HCT116 (cell line): Measurements from ENCODE around the gene ALKBH6. TPM values are rescaled to one million over a fixed set of nuclear protein-coding genes. Genes with fewer than 3 reads are reported as not detected.

Experiments
- ATAC-seq: fragments of 200-7000 bp; cut with Tn5 transposase; 2 replicates; pipeline ENCODE4 v1.9.1; 2020; ENCODE audit warnings: mild to moderate bottlenecking, moderate library complexity
- BruUV-seq: library from RNA; stranded (reverse); fragments of 400-500 nt; replicated peaks from 2 replicates; lab custom pipeline; 2021; lab: Mats Ljungman, UMichigan
- CTCF ChIA-PET: fragments of 300-600 bp; sonication (Branson Sonifier 250); formaldehyde crosslinking; loops from one replicate; lab custom pipeline; 2021; ENCODE audit warnings: antibody characterized with exemption; lab: Charles Lee
- POLR2A ChIA-PET: fragments of 300-600, 350-600 bp; sonication (Branson Sonifier 250); formaldehyde crosslinking; loops from one replicate; lab custom pipeline; 2021; ENCODE audit warnings: antibody characterized with exemption; lab: Charles Lee
- RAD21 ChIA-PET, 2 experiments: fragments of 300-600 bp; sonication (Branson Sonifier 250); formaldehyde crosslinking; loops; one replicate each; lab custom pipeline; 2023; ENCODE audit warnings: low total read pairs in 2 of 2; ENCODE audit not compliant: uncharacterized antibody in 2 of 2, unreplicated experiment in 2 of 2, low non-redundant PET in 1 of 2; lab: Charles Lee
- DNase-seq: peaks from one replicate; pipeline ENCODE4 v3.0.0-alpha.2; 2010; ENCODE audit warnings: low read depth, low spot score
- H2AFZ ChIP-seq: fragments of 200-600 bp; shearing (Covaris generic), sonication (generic); 2 replicates; pipeline ENCODE4 v1.6.1; 2017; ENCODE audit warnings: low read depth, mixed run types, mixed read lengths, antibody characterized with exemption, low read length; ENCODE audit not compliant: poor library complexity, severe bottlenecking
- H3K27ac ChIP-seq: 2 replicates; pipeline ENCODE4 v1.5.1; 2012; ENCODE audit warnings: low read depth, low read length
- H3K27me3 ChIP-seq: fragments of 200-600 bp; sonication (generic); 2 replicates; pipeline ENCODE4 v1.6.1; 2016; ENCODE audit warnings: mixed run types, low read length, mixed read lengths; ENCODE audit not compliant: insufficient read depth
- H3K36me3 ChIP-seq, 2 experiments: fragments of 200-500 bp in 1 of 2; fragments of 200-600 bp in 1 of 2; sonication (Bioruptor generic) in 1 of 2; sonication (generic) in 1 of 2; 2 replicates each; pipeline versions ENCODE4 v1.5.1 to v1.6.1; 2014 to 2016; ENCODE audit warnings: low read length in 2 of 2, inconsistent platforms in 1 of 2, mixed read lengths in 1 of 2, mixed run types in 1 of 2; ENCODE audit not compliant: insufficient read depth in 2 of 2, control insufficient read depth in 1 of 2
- H3K4me1 ChIP-seq, 2 experiments: fragments of 200-600 bp in 1 of 2; sonication (generic) in 1 of 2; 2 replicates each; pipeline versions ENCODE4 v1.5.1 to v1.6.1; 2012 to 2017; ENCODE audit warnings: low read length in 2 of 2, inconsistent platforms in 1 of 2, mild to moderate bottlenecking in 1 of 2, mixed read lengths in 1 of 2, mixed run types in 1 of 2, moderate library complexity in 1 of 2; ENCODE audit not compliant: insufficient read depth in 2 of 2, control insufficient read depth in 1 of 2
- H3K4me2 ChIP-seq: fragments of 200-600 bp; sonication (generic); 2 replicates; pipeline ENCODE4 v1.6.1; 2017; ENCODE audit warnings: mixed run types, low read length, mixed read lengths
- H3K4me3 ChIP-seq, 2 experiments: fragments of 200-600 bp in 1 of 2; sonication (generic) in 1 of 2; replicated peaks in 1 of 2; 2 replicates each; pipeline ENCODE4 v1.5.1; 2011 to 2016; ENCODE audit warnings: low read length in 2 of 2, control low read depth in 1 of 2, low read depth in 1 of 2, mild to moderate bottlenecking in 1 of 2, mixed read lengths in 1 of 2, mixed run types in 1 of 2
- H3K79me2 ChIP-seq: fragments of 200-600 bp; sonication (generic); 2 replicates; pipeline ENCODE4 v1.6.1; 2017; ENCODE audit warnings: mild to moderate bottlenecking, mixed run types, low read length, moderate library complexity, mixed read lengths; ENCODE audit not compliant: insufficient read depth
- H3K9ac ChIP-seq: fragments of 200-600 bp; sonication (generic); 2 replicates; pipeline ENCODE4 v1.6.1; 2016; ENCODE audit warnings: low read length, mixed read lengths
- H3K9me2 ChIP-seq: fragments of 200-600 bp; sonication (generic), shearing (Covaris generic); 2 replicates; pipeline ENCODE4 v1.6.1; 2017; ENCODE audit warnings: mixed run types, mild to moderate bottlenecking, moderate library complexity; ENCODE audit not compliant: insufficient read depth
- H3K9me3 ChIP-seq, 2 experiments: fragments of 200-500 bp in 1 of 2; fragments of 200-600 bp in 1 of 2; sonication (Bioruptor generic) in 1 of 2; sonication (generic) in 1 of 2; 2 replicates each; pipeline ENCODE4 v1.6.1; 2014 to 2017; ENCODE audit warnings: low read length in 2 of 2, mixed read lengths in 2 of 2, inconsistent platforms in 1 of 2, low read depth in 1 of 2, mild to moderate bottlenecking in 1 of 2, mixed run types in 1 of 2, moderate library complexity in 1 of 2; ENCODE audit not compliant: control insufficient read depth in 1 of 2, insufficient read depth in 1 of 2
- H4K20me1 ChIP-seq: fragments of 200-600 bp; sonication (generic), shearing (Covaris generic); 2 replicates; pipeline ENCODE4 v1.6.1; 2017; ENCODE audit warnings: mixed run types, mild to moderate bottlenecking, moderate library complexity; ENCODE audit not compliant: insufficient read depth
- ATF3 ChIP-seq: IDR thresholded peaks from 2 replicates; pipeline ENCODE4 v1.6.1; 2012
- CBX3 ChIP-seq: IDR thresholded peaks from 2 replicates; pipeline ENCODE4 v1.6.1; 2012; ENCODE audit warnings: low read depth
- CEBPB ChIP-seq: IDR thresholded peaks from 2 replicates; pipeline ENCODE4 v1.6.1; 2012; ENCODE audit warnings: low read depth
- CTCF ChIP-seq, 3 experiments: fragments of 200-600 bp in 1 of 3; sonication (generic) in 1 of 3; IDR thresholded peaks in 2 of 3; conservative IDR thresholded peaks in 1 of 3; 2 replicates each; pipeline ENCODE4 v1.5.1; 2012 to 2017; ENCODE audit warnings: low read depth in 2 of 3, low read length in 2 of 3, antibody characterized with exemption in 1 of 3, borderline replicate concordance in 1 of 3, control low read depth in 1 of 3, mild to moderate bottlenecking in 1 of 3, mixed read lengths in 1 of 3, mixed run types in 1 of 3, moderate library complexity in 1 of 3; ENCODE audit not compliant: insufficient read depth in 1 of 3
- ELF1 ChIP-seq: IDR thresholded peaks from 2 replicates; pipeline ENCODE4 v1.6.1; 2012; ENCODE audit warnings: low read depth, borderline replicate concordance
- EZH2 ChIP-seq: fragments of 200-600 bp; sonication (generic); IDR thresholded peaks from 2 replicates; pipeline ENCODE4 v1.6.1; 2017; ENCODE audit warnings: antibody characterized with exemption, mixed run types
- EZH2phosphoT487 ChIP-seq: fragments of 200-600 bp; IDR thresholded peaks from 2 replicates; pipeline ENCODE4 v1.6.1; 2018; ENCODE audit warnings: antibody characterized with exemption, borderline replicate concordance
- FOSL1 ChIP-seq: IDR thresholded peaks from 2 replicates; pipeline ENCODE4 v1.6.1; 2012; ENCODE audit warnings: low read depth
- MAX ChIP-seq: IDR thresholded peaks from 2 replicates; pipeline ENCODE4 v1.6.1; 2012
- POLR2A ChIP-seq: IDR thresholded peaks from 2 replicates; pipeline ENCODE4 v1.7.0; 2011; ENCODE audit warnings: borderline replicate concordance; ENCODE audit not compliant: insufficient read depth, insufficient read length; ENCODE audit errors: extremely low read depth
- POLR2AphosphoS5 ChIP-seq: IDR thresholded peaks from 2 replicates; pipeline ENCODE4 v1.6.1; 2011; ENCODE audit warnings: mild to moderate bottlenecking, low read depth, low read length, moderate library complexity
- RAD21 ChIP-seq: IDR thresholded peaks from 2 replicates; pipeline ENCODE4 v1.6.1; 2012; ENCODE audit warnings: low read depth, mild to moderate bottlenecking
- REST ChIP-seq: IDR thresholded peaks from 2 replicates; pipeline ENCODE4 v1.6.1; 2012; ENCODE audit warnings: low read depth
- TCF7L2 ChIP-seq: IDR thresholded peaks from 2 replicates; pipeline ENCODE4 v1.7.0; 2011; ENCODE audit warnings: borderline replicate concordance, inconsistent platforms; ENCODE audit not compliant: insufficient read depth, insufficient read length; ENCODE audit errors: extremely low read depth
- YY1 ChIP-seq: IDR thresholded peaks from 2 replicates; pipeline ENCODE4 v1.6.1; 2011; ENCODE audit warnings: low read length, low read depth, moderate library complexity, mild to moderate bottlenecking; ENCODE audit not compliant: insufficient replicate concordance; ENCODE audit errors: extremely low read depth
- ZBTB33 ChIP-seq: IDR thresholded peaks from 2 replicates; pipeline ENCODE4 v1.6.1; 2011; ENCODE audit warnings: mild to moderate bottlenecking, low read length, moderate library complexity; ENCODE audit not compliant: insufficient replicate concordance; ENCODE audit errors: extremely low read depth
- ZNF274 ChIP-seq: fragments of 200-500 bp; sonication (Bioruptor generic); IDR thresholded peaks from 2 replicates; pipeline ENCODE4 v1.6.1; 2014; ENCODE audit warnings: mild to moderate bottlenecking, low read depth, low read length, inconsistent platforms
- intact Hi-C: fragments of 100-400 bp; cut with micrococcal nuclease; formaldehyde crosslinking; loops from 2 replicates; pipeline ENCODE4 v1.10.0; 2022
- total RNA-seq: library from RNA; stranded (reverse); gene quantifications from one replicate; pipeline ENCODE4 v1.2.1, GENCODE V29; 2021; ENCODE audit not compliant: unreplicated experiment

The ALKBH6 gene
- total RNA-seq, 1 experiment from 2014 or later: 28.6 TPM

GRCh38 chr19:36028313-36029041 is 14.5 kb upstream of the ALKBH6 start:
- intact Hi-C loops: no loop called here
- ATAC-seq: no peak
- Histone ChIP-seq H3K9me2 (no peaks in the 10 kb centered on the region), H3K9ac (no peak overlapping the region), H2AFZ (no peak overlapping the region), H3K4me2 (no peak overlapping the region), H3K27me3 (no peaks in the 10 kb centered on the region), H3K79me2 (no peaks in the 10 kb centered on the region), H3K27ac (no peak overlapping the region), H3K4me3 (no peak overlapping the region), H4K20me1 (no peaks in the 10 kb centered on the region), H3K4me1 (no peaks in the 10 kb centered on the region), H3K9me3 (no peaks in the 10 kb centered on the region), H3K36me3 (peaks cover 0 to 15% of the 10 kb centered on the region in 2 experiments; a peak in 1 of 4 replicates)
- no TSS peak for BruUV-seq
- ChIA-PET RAD21 (no interaction called here), CTCF (no interaction called here), POLR2A (no interaction called here)
- no peak for DNase-seq
- no peak for TF ChIP-seq TCF7L2
- no peak for TF ChIP-seq POLR2A
- no peak for TF ChIP-seq REST
- no peak for TF ChIP-seq YY1
- TF ChIP-seq ZNF274: no peak
- TF ChIP-seq CEBPB: no peak
- no peak for TF ChIP-seq FOSL1
- no peak for TF ChIP-seq MAX
- no peak for TF ChIP-seq EZH2phosphoT487
- TF ChIP-seq ELF1: no peak
- TF ChIP-seq CTCF (IDR thresholded peaks at IDR 0.05 in 2 of 3, conservative IDR thresholded peaks at IDR 0.05 in 1 of 3; ENCODE audit: borderline replicate concordance in 1 of 3, insufficient read depth in 1 of 3, low read depth in 2 of 3, low read length in 2 of 3): no peak
- TF ChIP-seq ZBTB33: no peak
- TF ChIP-seq POLR2AphosphoS5: no peak
- no peak for TF ChIP-seq RAD21
- TF ChIP-seq CBX3: no peak
- no peak for TF ChIP-seq EZH2
- no peak for TF ChIP-seq ATF3
